ENCODE results near the gene CHSY3.

The CHSY3 gene

GRCh38 chr5:130068101-130068500 lies 163.8 kb downstream of the CHSY3 start:
- TF ChIP-seq EP300 (IDR thresholded peaks at IDR 0.05; ENCODE audit: borderline replicate concordance) (no peak), USF1 (IDR thresholded peaks at IDR 0.05) (no peak), CREB1 (IDR thresholded peaks at IDR 0.05; ENCODE audit: low read depth) (no peak), EGR1 (IDR thresholded peaks at IDR 0.05) (no peak), FOXM1 (IDR thresholded peaks at IDR 0.05; ENCODE audit: borderline replicate concordance, low read depth) (no peak), YY1 (IDR thresholded peaks at IDR 0.05; ENCODE audit: low read depth) (no peak), ZBTB7A (IDR thresholded peaks at IDR 0.05; ENCODE audit: low read depth) (no peak), MAX (IDR thresholded peaks at IDR 0.05) (no peak), TAF1 (IDR thresholded peaks at IDR 0.05; ENCODE audit: low read depth) (no peak), CEBPB (IDR thresholded peaks at IDR 0.05) (no peak), RAD21 (IDR thresholded peaks at IDR 0.05; ENCODE audit: low read depth) (no peak), TCF12 (IDR thresholded peaks at IDR 0.05; ENCODE audit: low read depth) (no peak), TEAD4 (IDR thresholded peaks at IDR 0.05) (no peak)
- TF ChIP-seq, protein P1, sequence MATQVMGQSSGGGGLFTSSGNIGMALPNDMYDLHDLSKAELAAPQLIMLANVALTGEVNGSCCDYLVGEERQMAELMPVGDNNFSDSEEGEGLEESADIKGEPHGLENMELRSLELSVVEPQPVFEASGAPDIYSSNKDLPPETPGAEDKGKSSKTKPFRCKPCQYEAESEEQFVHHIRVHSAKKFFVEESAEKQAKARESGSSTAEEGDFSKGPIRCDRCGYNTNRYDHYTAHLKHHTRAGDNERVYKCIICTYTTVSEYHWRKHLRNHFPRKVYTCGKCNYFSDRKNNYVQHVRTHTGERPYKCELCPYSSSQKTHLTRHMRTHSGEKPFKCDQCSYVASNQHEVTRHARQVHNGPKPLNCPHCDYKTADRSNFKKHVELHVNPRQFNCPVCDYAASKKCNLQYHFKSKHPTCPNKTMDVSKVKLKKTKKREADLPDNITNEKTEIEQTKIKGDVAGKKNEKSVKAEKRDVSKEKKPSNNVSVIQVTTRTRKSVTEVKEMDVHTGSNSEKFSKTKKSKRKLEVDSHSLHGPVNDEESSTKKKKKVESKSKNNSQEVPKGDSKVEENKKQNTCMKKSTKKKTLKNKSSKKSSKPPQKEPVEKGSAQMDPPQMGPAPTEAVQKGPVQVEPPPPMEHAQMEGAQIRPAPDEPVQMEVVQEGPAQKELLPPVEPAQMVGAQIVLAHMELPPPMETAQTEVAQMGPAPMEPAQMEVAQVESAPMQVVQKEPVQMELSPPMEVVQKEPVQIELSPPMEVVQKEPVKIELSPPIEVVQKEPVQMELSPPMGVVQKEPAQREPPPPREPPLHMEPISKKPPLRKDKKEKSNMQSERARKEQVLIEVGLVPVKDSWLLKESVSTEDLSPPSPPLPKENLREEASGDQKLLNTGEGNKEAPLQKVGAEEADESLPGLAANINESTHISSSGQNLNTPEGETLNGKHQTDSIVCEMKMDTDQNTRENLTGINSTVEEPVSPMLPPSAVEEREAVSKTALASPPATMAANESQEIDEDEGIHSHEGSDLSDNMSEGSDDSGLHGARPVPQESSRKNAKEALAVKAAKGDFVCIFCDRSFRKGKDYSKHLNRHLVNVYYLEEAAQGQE (IDR thresholded peaks at IDR 0.05; ENCODE audit: low read depth) = no peak

DNA sequence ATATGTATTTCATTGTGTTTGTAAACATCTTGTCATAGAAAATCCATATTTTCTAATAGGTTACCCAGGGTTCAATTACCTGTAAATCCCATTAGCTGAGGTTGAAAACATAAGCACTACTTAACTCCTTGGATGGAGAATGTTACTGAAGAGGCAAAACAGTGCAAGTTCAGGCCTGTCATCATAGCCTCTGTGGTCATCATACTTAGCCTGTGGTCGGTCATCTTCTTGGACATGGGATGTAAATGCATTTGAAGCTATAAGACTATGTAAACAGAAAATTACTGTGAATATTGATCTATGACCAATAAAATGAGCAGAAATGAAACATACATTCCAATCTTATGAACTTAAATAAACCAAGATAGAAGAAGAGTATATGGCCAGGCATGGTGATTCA lies 164.7 kb downstream of the CHSY3 start:
- TF ChIP-seq MAX (IDR thresholded peaks at IDR 0.05) (no peak), TCF12 (IDR thresholded peaks at IDR 0.05; ENCODE audit: low read depth) (no peak), EP300 (IDR thresholded peaks at IDR 0.05; ENCODE audit: borderline replicate concordance) (no peak), NFIC (IDR thresholded peaks at IDR 0.05) (no peak), TEAD4 (IDR thresholded peaks at IDR 0.05) (no peak)

- TF ChIP-seq MAX (IDR thresholded peaks at IDR 0.05) = no peak
- TF ChIP-seq TAF1 (IDR thresholded peaks at IDR 0.05; ENCODE audit: low read depth) = no peak
- TF ChIP-seq EGR1 (IDR thresholded peaks at IDR 0.05) = no peak
These were observed 170.6 kb downstream of the CHSY3 start for GRCh38 chr5:130074820-130075219.

DNA sequence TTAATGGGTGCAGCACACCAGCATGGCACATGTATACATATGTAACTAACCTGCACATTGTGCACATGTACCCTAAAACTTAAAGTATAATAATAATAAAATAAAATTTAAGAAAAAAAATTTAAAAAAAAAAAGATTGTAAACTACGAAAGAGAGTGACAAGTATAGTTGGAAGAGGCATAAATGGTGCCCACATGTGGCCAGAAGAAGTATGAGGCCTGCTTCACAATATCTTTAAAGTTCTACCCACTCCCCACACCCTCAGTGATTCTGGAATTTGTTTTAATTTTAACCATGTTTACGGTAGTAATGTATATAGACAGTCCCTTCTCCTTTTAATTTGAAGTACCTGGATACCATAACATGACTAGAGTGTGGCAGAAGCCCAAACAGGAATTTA lies 172.7 kb downstream of the CHSY3 start:
- TF ChIP-seq, protein P1 (IDR thresholded peaks at IDR 0.05; ENCODE audit: low read depth) = no peak
- TF ChIP-seq CEBPB (IDR thresholded peaks at IDR 0.05) (no peak), TAF1 (IDR thresholded peaks at IDR 0.05; ENCODE audit: low read depth) (no peak), CREB1 (IDR thresholded peaks at IDR 0.05; ENCODE audit: low read depth) (no peak), YY1 (IDR thresholded peaks at IDR 0.05; ENCODE audit: low read depth) (no peak)

DNA sequence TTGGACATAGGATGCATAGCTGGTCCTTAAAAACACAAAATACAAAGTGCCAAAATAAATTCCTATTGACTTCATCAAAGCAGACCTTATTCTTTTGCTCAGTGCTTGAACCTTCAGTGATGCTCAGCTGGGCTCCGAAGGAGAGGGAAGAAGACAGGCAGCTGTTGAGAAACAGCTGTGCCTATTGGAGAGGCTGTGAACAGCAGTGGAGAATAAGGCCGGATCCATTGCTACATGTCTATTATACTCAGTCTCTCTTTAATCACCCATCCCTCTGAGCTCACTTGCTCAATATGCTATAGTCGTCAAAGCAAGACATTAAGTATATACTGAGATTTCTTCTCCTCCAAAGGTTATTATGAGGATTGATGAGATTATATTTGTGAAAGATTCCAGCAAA lies 174.4 kb downstream of the CHSY3 start:
- TF ChIP-seq ZBTB7A (IDR thresholded peaks at IDR 0.05; ENCODE audit: low read depth) = no peak
- TF ChIP-seq CEBPB (IDR thresholded peaks at IDR 0.05) = no peak
- no peak for TF ChIP-seq FOXM1 (IDR thresholded peaks at IDR 0.05; ENCODE audit: borderline replicate concordance, low read depth)
- TF ChIP-seq USF1 (IDR thresholded peaks at IDR 0.05) = no peak
- no peak for TF ChIP-seq TAF1 (IDR thresholded peaks at IDR 0.05; ENCODE audit: low read depth)
- TF ChIP-seq RAD21 (IDR thresholded peaks at IDR 0.05; ENCODE audit: low read depth) = no peak
- TF ChIP-seq, protein P1 (IDR thresholded peaks at IDR 0.05; ENCODE audit: low read depth) = no peak

Data from Ishikawa (cell line).